H1 (cell line): ENCODE measurements around the gene U2SURP. TPM values are rescaled to one million over a fixed set of nuclear protein-coding genes. Genes with fewer than 3 reads are reported as not detected.

Experiments
- CTCF ChIA-PET: fragments of 300-600 bp; sonication (Branson Sonifier 250); formaldehyde crosslinking; loops from one replicate; lab custom pipeline; 2021; ENCODE audit not compliant: partially characterized antibody; lab: Charles Lee
- POLR2A ChIA-PET: fragments of 300-600 bp; sonication (Branson Sonifier 250); formaldehyde crosslinking; loops from one replicate; lab custom pipeline; 2021; ENCODE audit warnings: inconsistent platforms; ENCODE audit not compliant: partially characterized antibody; lab: Charles Lee
- DNase-seq, 2 experiments: peaks; one replicate each; pipeline versions ENCODE4 v3.0.0 to v3.0.0-alpha.2; 2010 to 2022; ENCODE audit warnings: low spot score in 2 of 2, low read depth in 1 of 2, mixed read lengths in 1 of 2
- FAIRE-seq: peaks from 2 replicates; lab custom pipeline; 2011; peaks lifted over from hg19 to GRCh38; lab: Jason Lieb, UNC
- H2AFZ ChIP-seq: 2 replicates; pipeline ENCODE4 v1.8.1; 2012; ENCODE audit warnings: low read length, inconsistent platforms
- H2AK5ac ChIP-seq: 2 replicates; pipeline ENCODE4 v1.6.1; 2013; ENCODE audit warnings: low read depth, low read length
- H2BK120ac ChIP-seq: replicated peaks from 2 replicates; pipeline ENCODE3; 2013; ENCODE audit warnings: low read depth, low read length, inconsistent platforms
- H2BK12ac ChIP-seq: 2 replicates; pipeline ENCODE4 v1.6.1; 2013; ENCODE audit warnings: low read depth, low read length
- H2BK15ac ChIP-seq: 2 replicates; pipeline ENCODE4 v1.6.1; 2013; ENCODE audit warnings: low read length
- H2BK20ac ChIP-seq: 2 replicates; pipeline ENCODE4 v1.6.1; 2013; ENCODE audit warnings: low read length
- H2BK5ac ChIP-seq: 2 replicates; pipeline ENCODE4 v1.6.1; 2013; ENCODE audit warnings: low read depth, low read length
- H3K14ac ChIP-seq: 2 replicates; pipeline ENCODE4 v1.6.1; 2013; ENCODE audit warnings: inconsistent platforms; ENCODE audit not compliant: insufficient read length
- H3K18ac ChIP-seq: 2 replicates; pipeline ENCODE4 v1.6.1; 2013; ENCODE audit warnings: low read length; ENCODE audit errors: extremely low read depth
- H3K23ac ChIP-seq: 2 replicates; pipeline ENCODE4 v1.6.1; 2013; ENCODE audit warnings: inconsistent platforms; ENCODE audit not compliant: insufficient read length
- H3K23me2 ChIP-seq: 2 replicates; pipeline ENCODE4 v1.6.1; 2013; ENCODE audit warnings: low read depth, low read length
- H3K27ac ChIP-seq: 2 replicates; pipeline ENCODE4 v1.6.1; 2011; ENCODE audit warnings: low read depth, low read length, inconsistent platforms
- H3K27me3 ChIP-seq, 4 experiments: replicated peaks in 1 of 4; 1 replicate in 1 of 4; 2 replicates in 3 of 4; pipeline versions ENCODE4 v1.6.1 to v1.8.1; 2011 to 2013; ENCODE audit warnings: low read length in 3 of 4, mild to moderate bottlenecking in 3 of 4, inconsistent platforms in 2 of 4, mixed read lengths in 2 of 4, moderate library complexity in 1 of 4; ENCODE audit not compliant: control insufficient read depth in 3 of 4, insufficient read depth in 3 of 4; ENCODE audit errors: extremely low read depth in 1 of 4
- H3K36me3 ChIP-seq, 4 experiments: 2 replicates each; pipeline versions ENCODE4 v1.6.1 to v1.8.1; 2011 to 2013; ENCODE audit warnings: mild to moderate bottlenecking in 4 of 4, low read length in 3 of 4, moderate library complexity in 2 of 4, control low read depth in 1 of 4, inconsistent platforms in 1 of 4; ENCODE audit not compliant: insufficient read depth in 4 of 4, control insufficient read depth in 2 of 4
- H3K4ac ChIP-seq: replicated peaks from 2 replicates; pipeline ENCODE3; 2013; ENCODE audit warnings: low read length, low read depth, mixed read lengths, inconsistent platforms; ENCODE audit not compliant: insufficient read length
- H3K4me1 ChIP-seq, 4 experiments: replicated peaks in 1 of 4; 1 replicate in 1 of 4; 2 replicates in 3 of 4; pipeline versions ENCODE4 v1.6.1 to v1.8.1; 2011 to 2013; ENCODE audit warnings: low read length in 3 of 4, inconsistent platforms in 2 of 4, mixed read lengths in 1 of 4; ENCODE audit not compliant: insufficient read depth in 4 of 4, control insufficient read depth in 3 of 4
- H3K4me2 ChIP-seq, 2 experiments: 2 replicates each; pipeline versions ENCODE4 v1.6.1 to v1.8.1; 2011 to 2013; ENCODE audit warnings: low read depth in 2 of 2, low read length in 2 of 2, control low read depth in 1 of 2, inconsistent platforms in 1 of 2, mild to moderate bottlenecking in 1 of 2; ENCODE audit not compliant: insufficient read depth in 1 of 2
- H3K4me3 ChIP-seq, 4 experiments: fragments of 200-600, 300-600 bp in 1 of 4; sonication (generic), shearing (Covaris generic), sonication (Bioruptor Twin) in 1 of 4; 2 replicates each; pipeline versions ENCODE4 v1.5.1 to v1.8.1; 2011 to 2016; ENCODE audit warnings: low read length in 4 of 4, low read depth in 3 of 4, control low read depth in 2 of 4, inconsistent platforms in 2 of 4, mild to moderate bottlenecking in 2 of 4, mixed read lengths in 1 of 4, moderate library complexity in 1 of 4; ENCODE audit not compliant: insufficient read depth in 2 of 4; ENCODE audit errors: extremely low read depth in 1 of 4
- H3K56ac ChIP-seq: replicated peaks from 2 replicates; pipeline ENCODE3; 2013; ENCODE audit warnings: low read depth, mild to moderate bottlenecking, mixed read lengths, low read length, inconsistent platforms; ENCODE audit not compliant: insufficient read length
- H3K79me1 ChIP-seq: 2 replicates; pipeline ENCODE4 v1.6.1; 2013; ENCODE audit warnings: low read depth, low read length, control low read depth
- H3K79me2 ChIP-seq, 2 experiments: 2 replicates each; pipeline versions ENCODE4 v1.6.1 to v1.8.1; 2012 to 2013; ENCODE audit warnings: low read length in 2 of 2, mild to moderate bottlenecking in 2 of 2, inconsistent platforms in 1 of 2; ENCODE audit not compliant: insufficient read depth in 2 of 2, control insufficient read depth in 1 of 2
- H3K9ac ChIP-seq, 4 experiments: replicated peaks in 1 of 4; 1 replicate in 1 of 4; 2 replicates in 3 of 4; pipeline versions ENCODE4 v1.6.1 to v1.8.1; 2011 to 2013; ENCODE audit warnings: low read depth in 3 of 4, low read length in 3 of 4, control low read depth in 2 of 4, mild to moderate bottlenecking in 2 of 4, moderate library complexity in 2 of 4, inconsistent platforms in 1 of 4; ENCODE audit errors: extremely low read depth in 1 of 4
- H3K9me3 ChIP-seq, 2 experiments: 2 replicates each; pipeline versions ENCODE4 v1.6.1 to v1.8.1; 2012 to 2013; ENCODE audit warnings: mild to moderate bottlenecking in 2 of 2, moderate library complexity in 2 of 2, control low read depth in 1 of 2, inconsistent platforms in 1 of 2, low read depth in 1 of 2, low read length in 1 of 2, mixed read lengths in 1 of 2; ENCODE audit not compliant: insufficient read depth in 2 of 2
- H4K20me1 ChIP-seq, 2 experiments: replicated peaks in 1 of 2; 2 replicates each; pipeline versions ENCODE3 to v1.8.1; 2011 to 2013; ENCODE audit warnings: inconsistent platforms in 2 of 2, low read length in 2 of 2, mild to moderate bottlenecking in 1 of 2; ENCODE audit not compliant: insufficient read depth in 2 of 2, control insufficient read depth in 1 of 2
- H4K5ac ChIP-seq: 2 replicates; pipeline ENCODE4 v1.6.1; 2013; ENCODE audit warnings: low read length, low read depth, mixed read lengths, inconsistent platforms; ENCODE audit not compliant: insufficient read length
- H4K8ac ChIP-seq: 2 replicates; pipeline ENCODE4 v1.8.0; 2013; ENCODE audit warnings: mild to moderate bottlenecking, moderate library complexity, low read length, inconsistent platforms; ENCODE audit not compliant: insufficient read depth; ENCODE audit errors: extremely low read depth
- H4K91ac ChIP-seq: replicated peaks from 2 replicates; pipeline ENCODE3; 2013; ENCODE audit warnings: low read length, mixed read lengths, inconsistent platforms; ENCODE audit not compliant: insufficient read length
- BRCA1 ChIP-seq: IDR thresholded peaks from 2 replicates; pipeline ENCODE4 v1.6.1; 2012; ENCODE audit warnings: low read depth, low read length, improper control_type of control experiment
- CHD1 ChIP-seq: IDR thresholded peaks from 2 replicates; pipeline ENCODE4 v1.6.1; 2012; ENCODE audit warnings: low read depth, low read length, improper control_type of control experiment
- CTCF ChIP-seq, 3 experiments: IDR thresholded peaks; 1 replicate in 2 of 3; 2 replicates in 1 of 3; pipeline versions ENCODE4 v1.5.1 to v1.6.1; 2011; ENCODE audit warnings: low read length in 3 of 3, mild to moderate bottlenecking in 3 of 3, inconsistent platforms in 2 of 3, low read depth in 1 of 3, moderate library complexity in 1 of 3; ENCODE audit not compliant: insufficient read depth in 1 of 3; ENCODE audit errors: control extremely low read depth in 1 of 3
- EGR1 ChIP-seq: IDR thresholded peaks from 2 replicates; pipeline ENCODE4 v1.6.1; 2011; ENCODE audit warnings: low read depth, low read length, borderline replicate concordance
- KDM5A ChIP-seq: fragments of 200-600 bp; IDR thresholded peaks from 2 replicates; pipeline ENCODE4 v1.7.1; 2012; ENCODE audit warnings: mild to moderate bottlenecking, low read length, inconsistent platforms, mixed read lengths
- POU5F1 ChIP-seq: IDR thresholded peaks from 2 replicates; pipeline ENCODE4 v1.6.1; 2011; ENCODE audit warnings: low read depth, mild to moderate bottlenecking, low read length, moderate library complexity
- RFX5 ChIP-seq: IDR thresholded peaks from 2 replicates; pipeline ENCODE4 v1.6.1; 2011; ENCODE audit warnings: low read depth, low read length, improper control_type of control experiment, borderline replicate concordance
- RXRA ChIP-seq: IDR thresholded peaks from 2 replicates; pipeline ENCODE4 v1.6.1; 2011; ENCODE audit warnings: low read depth, mild to moderate bottlenecking, low read length, moderate library complexity; ENCODE audit not compliant: insufficient read depth
- TCF12 ChIP-seq: IDR thresholded peaks from 2 replicates; pipeline ENCODE4 v1.6.1; 2011; ENCODE audit warnings: low read depth, mild to moderate bottlenecking, low read length
- TEAD4 ChIP-seq: IDR thresholded peaks from 2 replicates; pipeline ENCODE4 v1.6.1; 2012; ENCODE audit warnings: low read depth, low read length, inconsistent platforms, mixed read lengths
- WGBS, 2 experiments: shearing (Covaris generic) in 1 of 2; methylation state at CpG; one replicate each; pipeline versions ENCODE4 v1.1.6 to v1.1.7; 2013 to 2015; ENCODE audit warnings: low lambda C conversion rate in 2 of 2, mixed read lengths in 2 of 2, inconsistent platforms in 1 of 2, low coverage in 1 of 2, missing lambda C conversion rate in 1 of 2; ENCODE audit not compliant: insufficient replicate concordance in 2 of 2, insufficient coverage in 1 of 2, insufficient read length in 1 of 2; ENCODE audit errors: extremely low coverage in 1 of 2, missing lambda C conversion rate in 1 of 2; 5-methylcytosine and 5-hydroxymethylcytosine counted together
- polyA plus RNA-seq, 7 experiments: library from polyadenylated mRNA; depleted of rRNA in 3 of 7; stranded (reverse) in 5 of 7; unstranded in 2 of 7; fragments of >200 nt in 5 of 7; fragments of 200-250 nt in 2 of 7; gene quantifications; 1 replicate in 5 of 7; 2 replicates in 1 of 7; 4 replicates in 1 of 7; pipeline versions ENCODE4 v1.2.1 to v1.2.3, GENCODE V29; 2011 to 2013; ENCODE audit warnings: missing spikeins in 2 of 7, mixed read lengths in 2 of 7
- total RNA-seq: library from RNA; stranded (reverse); fragmentation: NEBNext Ultra II Directional; extraction: Animal tissue kit (Norgen Biotek cat#: 25700); gene quantifications from 2 replicates; pipeline ENCODE4 v1.2.1, GENCODE V29; 2021

Gene U2SURP
- total and polyA plus RNA-seq, 2 of the 8 experiments (the other 6 are each of a cell fraction or from before 2014, with no cell fraction given), result 22.2 to 167 TPM

DNA sequence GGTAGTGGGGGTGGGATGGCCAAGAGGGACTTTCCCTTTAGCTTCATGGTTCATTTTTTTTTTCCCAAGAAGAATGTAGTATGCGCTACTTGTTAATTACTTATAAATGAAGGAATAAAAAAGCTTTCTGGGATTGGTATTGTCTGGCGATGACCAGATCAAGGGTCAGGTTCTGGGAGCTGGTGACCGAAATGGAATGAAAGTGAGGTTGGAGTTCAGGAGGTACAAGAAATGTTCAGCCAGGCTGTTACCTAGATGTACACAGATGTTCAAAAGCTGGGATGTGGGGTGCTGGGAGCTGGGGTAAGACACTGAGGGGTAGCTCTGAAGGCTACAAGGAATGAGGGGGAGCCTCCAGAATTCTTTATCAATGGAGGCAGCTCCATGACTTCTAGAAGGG lies 17.1 kb upstream of the U2SURP start:
- no peak for FAIRE-seq
- Histone ChIP-seq H3K36me3 (no peaks in the 10 kb centered on the region), H4K20me1 (no peaks in the 10 kb centered on the region), H3K4ac (no peak overlapping the region), H2BK12ac (no peak overlapping the region), H2BK5ac (no peak overlapping the region), H3K79me2 (no peaks in the 10 kb centered on the region), H2BK120ac (no peak overlapping the region), H3K27ac (no peak overlapping the region), H3K23ac (no peak overlapping the region), H3K4me1 (peaks cover 0 to 3% (median under 1%) of the 10 kb centered on the region in 4 experiments; a peak in 3 of 7 replicates), H3K9me3 (no peaks in the 10 kb centered on the region), H4K8ac (no peak overlapping the region), H3K23me2 (no peaks in the 10 kb centered on the region), H3K4me2 (no peak overlapping the region), H3K4me3 (no peak overlapping the region), H2BK15ac (no peak overlapping the region), H3K18ac (no peak overlapping the region), H3K56ac (no peak overlapping the region), H3K14ac (no peak overlapping the region), H2BK20ac (no peak overlapping the region), H3K27me3 (no peaks in the 10 kb centered on the region), H3K79me1 (no peaks in the 10 kb centered on the region), H2AFZ (no peak overlapping the region), H4K91ac (no peak overlapping the region), H4K5ac (no peak overlapping the region), H2AK5ac (no peak overlapping the region), H3K9ac (no peak overlapping the region)
- POLR2A ChIA-PET, result no interaction called here
- CTCF ChIA-PET, result interaction anchor here (0.7 to 5.5 kb wide), 13 partner anchors 9 to 399 kb away, joined by 3 to 45 read pairs (median 5); no protein-coding TSS in a partner anchor
- TF ChIP-seq POU5F1, result no peak
- no peak for TF ChIP-seq BRCA1
- TF ChIP-seq TEAD4, result no peak
- TF ChIP-seq RFX5, result no peak
- TF ChIP-seq CTCF (IDR thresholded peaks at IDR 0.05; ENCODE audit: control extremely low read depth in 1 of 3, insufficient read depth in 1 of 3, low read depth in 1 of 3, low read length in 3 of 3), result no peak
- no peak for TF ChIP-seq RXRA
- TF ChIP-seq EGR1, result no peak
- no peak for TF ChIP-seq TCF12
- no peak for TF ChIP-seq CHD1
- TF ChIP-seq KDM5A, result no peak
- WGBS, 2 experiments, result 94% methylated on average over 3 of the region's 3 CpGs; no CpG with 5 or more reads in 1 of the 2 experiments
- DNase-seq, result no peak
